Activated T-cell treated with anti-CD3 and anti-CD28 coated beads, Interleukin-2, amount 50 U/mL, for 4 hours (primary cell): ENCODE data around the gene CD6. TPM values are rescaled to one million over a fixed set of nuclear protein-coding genes. Genes with fewer than 3 reads are reported as not detected.
A peak's percentile ranks its signal among the peaks of the same experiment; 100 is the strongest.

Source experiments
- ATAC-seq, 2 donors: fragments of 200-7000 bp; cut with Tn5 transposase; one replicate each; pipeline ENCODE4 v1.10.0; 2021
- DNase-seq: peaks from one replicate; pipeline ENCODE4 v3.0.0-alpha.2; 2020
- H3K27me3 Mint-ChIP-seq: one replicate; pipeline ENCODE4 v1.8.0; 2021; ENCODE audit warnings: low read depth, mixed read lengths
- H3K36me3 Mint-ChIP-seq: one replicate; pipeline ENCODE4 v1.8.0; 2022; ENCODE audit warnings: mixed read lengths; ENCODE audit not compliant: insufficient read depth
- H3K4me1 Mint-ChIP-seq: one replicate; pipeline ENCODE4 v1.8.0; 2021; ENCODE audit warnings: low read depth, mixed read lengths
- H3K4me3 Mint-ChIP-seq: one replicate; pipeline ENCODE4 v1.8.0; 2021; ENCODE audit warnings: mild to moderate bottlenecking, moderate library complexity, mixed read lengths
- H3K9me3 Mint-ChIP-seq: one replicate; pipeline ENCODE4 v1.8.0; 2021; ENCODE audit warnings: mixed read lengths
- total RNA-seq, 3 donors: library from RNA; stranded (reverse); gene quantifications; one replicate each; pipeline ENCODE4 v1.2.1, GENCODE V29; 2021

CD6 gene
- total RNA-seq, 3 donors from 2014 or later = 638 to 711 (median 642) TPM

- no peaks in the 10 kb centered on the region for H3K27me3 Mint-ChIP-seq
- no peak overlapping the region for H3K4me3 Mint-ChIP-seq
- no peak for ATAC-seq
These were observed 29.3 kb upstream of the CD6 start for GRCh38 chr11:60942219-60942618.

GRCh38 chr11:60942970-60943565 is 28.4 kb upstream of the CD6 start:
- Mint-ChIP-seq H3K27me3 (no peaks in the 10 kb centered on the region), H3K4me3 (no peak overlapping the region), H3K4me1 (peaks cover 3% of the 10 kb centered on the region), H3K36me3 (peaks cover 8% of the 10 kb centered on the region), H3K9me3 (no peaks in the 10 kb centered on the region)
- no peak for DNase-seq
- no peak for ATAC-seq

More at GRCh38 chr11:60942219-60942618, 29.3 kb upstream of the CD6 start:
- Mint-ChIP-seq H3K9me3 (no peaks in the 10 kb centered on the region), H3K36me3 (peaks cover 8% of the 10 kb centered on the region), H3K4me1 (peaks cover 3% of the 10 kb centered on the region)
- DNase-seq = no peak

GRCh38 chr11:60944490-60945294 is 26.8 kb upstream of the CD6 start:
- Mint-ChIP-seq H3K36me3 (peaks cover 8% of the 10 kb centered on the region), H3K27me3 (peaks cover 5% of the 10 kb centered on the region), H3K4me1 (peaks cover 7% of the 10 kb centered on the region), H3K9me3 (no peaks in the 10 kb centered on the region), H3K4me3 (no peak overlapping the region)
- DNase-seq (no peak), ATAC-seq (no peak)

- Mint-ChIP-seq H3K4me1 (peaks cover 10% of the 10 kb centered on the region), H3K4me3 (no peak overlapping the region), H3K36me3 (peaks cover 8% of the 10 kb centered on the region), H3K9me3 (no peaks in the 10 kb centered on the region), H3K27me3 (peaks cover 7% of the 10 kb centered on the region)
- ATAC-seq (no peak), DNase-seq (no peak)
These were observed 26.2 kb upstream of the CD6 start for GRCh38 chr11:60945295-60945667.

- no peak for ATAC-seq
- Mint-ChIP-seq H3K27me3 (peaks cover 7% of the 10 kb centered on the region), H3K36me3 (peaks cover 6% of the 10 kb centered on the region), H3K9me3 (no peaks in the 10 kb centered on the region), H3K4me3 (no peak overlapping the region), H3K4me1 (peaks cover 14% of the 10 kb centered on the region)
- no peak for DNase-seq
These were observed 24.7 kb upstream of the CD6 start for GRCh38 chr11:60946601-60947264.

GRCh38 chr11:60947700-60948099 is 23.8 kb upstream of the CD6 start:
- H3K36me3 Mint-ChIP-seq = peaks cover 6% of the 10 kb centered on the region
- H3K4me3 Mint-ChIP-seq = no peak overlapping the region
- no peaks in the 10 kb centered on the region for H3K9me3 Mint-ChIP-seq
- H3K4me1 Mint-ChIP-seq = peaks cover 22% of the 10 kb centered on the region
- DNase-seq (no peak), ATAC-seq (no peak)
- peaks cover 15% of the 10 kb centered on the region for H3K27me3 Mint-ChIP-seq

GRCh38 chr11:60948250-60948649 is 23.2 kb upstream of the CD6 start:
- H3K9me3 Mint-ChIP-seq = no peaks in the 10 kb centered on the region
- H3K27me3 Mint-ChIP-seq = peaks cover 18% of the 10 kb centered on the region
- peaks cover 27% of the 10 kb centered on the region for H3K4me1 Mint-ChIP-seq

GRCh38 chr11:60950024-60950423 is 21.5 kb upstream of the CD6 start:
- ATAC-seq (no peak), DNase-seq (no peak)
- Mint-ChIP-seq H3K9me3 (no peaks in the 10 kb centered on the region), H3K4me3 (no peak overlapping the region), H3K36me3 (peaks cover 4% of the 10 kb centered on the region), H3K27me3 (peaks cover 18% of the 10 kb centered on the region), H3K4me1 (peaks cover 25% of the 10 kb centered on the region)

More at GRCh38 chr11:60948250-60948649, 23.2 kb upstream of the CD6 start:
- Mint-ChIP-seq H3K4me3 (no peak overlapping the region), H3K36me3 (peaks cover 6% of the 10 kb centered on the region)
- ATAC-seq (no peak), DNase-seq (no peak)

- DNase-seq (peak; percentile 20), ATAC-seq (peak; percentile 52 to 57)
- Mint-ChIP-seq H3K4me3 (peak overlapping the region; percentile 38), H3K27me3 (peaks cover 18% of the 10 kb centered on the region), H3K9me3 (no peaks in the 10 kb centered on the region), H3K36me3 (peaks cover 3% of the 10 kb centered on the region), H3K4me1 (peaks cover 25% of the 10 kb centered on the region)
These were observed 20.4 kb upstream of the CD6 start for GRCh38 chr11:60950933-60951605.

GRCh38 chr11:60951606-60951903 is 19.9 kb upstream of the CD6 start:
- ATAC-seq = peak; percentile 11 to 26

GRCh38 chr11:60951904-60952741 is 19.4 kb upstream of the CD6 start, which contains the start of gene SLC15A3:
TSS of gene SLC15A3 (minus strand) at chr11:60952176. CDS start at chr11:60951551, 625 bp downstream.
- Mint-ChIP-seq H3K9me3 (no peaks in the 10 kb centered on the region), H3K4me3 (peak within 1 kb of the TSS; percentile 75), H3K27me3 (peaks cover 18% of the 10 kb centered on the region), H3K4me1 (peaks cover 25% of the 10 kb centered on the region), H3K36me3 (no peaks in the 10 kb centered on the region)
- DNase-seq = peak; percentile 30
- ATAC-seq = peak; percentile 44 to 56

More at GRCh38 chr11:60951606-60951903, 19.9 kb upstream of the CD6 start:
- Mint-ChIP-seq H3K9me3 (no peaks in the 10 kb centered on the region), H3K4me1 (peaks cover 25% of the 10 kb centered on the region), H3K4me3 (peak overlapping the region; percentile 75), H3K36me3 (no peaks in the 10 kb centered on the region), H3K27me3 (peaks cover 18% of the 10 kb centered on the region)
- no peak for DNase-seq

- peak overlapping the region; percentile 75 for H3K4me3 Mint-ChIP-seq
These were observed 18.7 kb upstream of the CD6 start for GRCh38 chr11:60952742-60953170.

GRCh38 chr11:60953781-60954180 is 17.7 kb upstream of the CD6 start:
- H3K4me1 Mint-ChIP-seq = peaks cover 21% of the 10 kb centered on the region
- no peaks in the 10 kb centered on the region for H3K36me3 Mint-ChIP-seq
- peaks cover 14% of the 10 kb centered on the region for H3K27me3 Mint-ChIP-seq
- no peaks in the 10 kb centered on the region for H3K9me3 Mint-ChIP-seq
- DNase-seq (no peak), ATAC-seq (no peak)
- no peak overlapping the region for H3K4me3 Mint-ChIP-seq

More at GRCh38 chr11:60952742-60953170, 18.7 kb upstream of the CD6 start:
- Mint-ChIP-seq H3K36me3 (no peaks in the 10 kb centered on the region), H3K27me3 (peaks cover 18% of the 10 kb centered on the region), H3K4me1 (peaks cover 25% of the 10 kb centered on the region), H3K9me3 (no peaks in the 10 kb centered on the region)
- ATAC-seq (no peak), DNase-seq (no peak)
